Endothelial cell (in vitro differentiated cells): Measurements from ENCODE around the gene FARS2. TPM values are rescaled to one million over a fixed set of nuclear protein-coding genes. Genes with fewer than 3 reads are reported as not detected.
A peak's percentile ranks its signal among the peaks of the same experiment; 100 is the strongest.

Experiments used
- DNase-seq: peaks from one replicate; pipeline ENCODE4 v3.0.0; 2021; ENCODE audit warnings: low spot score
- H3K27ac Mint-ChIP-seq: one replicate; pipeline ENCODE4 v1.8.0; 2021; ENCODE audit warnings: mixed read lengths, inconsistent platforms; ENCODE audit not compliant: unreplicated experiment
- H3K27me3 Mint-ChIP-seq: one replicate; pipeline ENCODE4 v1.8.0; 2021; ENCODE audit warnings: mild to moderate bottlenecking, moderate library complexity, mixed read lengths, inconsistent platforms; ENCODE audit not compliant: unreplicated experiment
- H3K36me3 Mint-ChIP-seq: one replicate; pipeline ENCODE4 v1.8.0; 2021; ENCODE audit warnings: mild to moderate bottlenecking, low read depth, mixed read lengths, inconsistent platforms; ENCODE audit not compliant: unreplicated experiment
- H3K4me1 Mint-ChIP-seq: one replicate; pipeline ENCODE4 v1.8.0; 2021; ENCODE audit warnings: mild to moderate bottlenecking, mixed read lengths, inconsistent platforms; ENCODE audit not compliant: unreplicated experiment
- H3K4me3 Mint-ChIP-seq: one replicate; pipeline ENCODE4 v1.8.0; 2021; ENCODE audit warnings: mild to moderate bottlenecking, mixed read lengths, inconsistent platforms; ENCODE audit not compliant: unreplicated experiment
- H3K9me3 Mint-ChIP-seq: one replicate; pipeline ENCODE4 v1.8.0; 2021; ENCODE audit warnings: mixed read lengths, inconsistent platforms; ENCODE audit not compliant: unreplicated experiment
- total RNA-seq: library from RNA; stranded (reverse); fragmentation: NEBNext Ultra II Directional; extraction: Animal tissue kit (Norgen Biotek cat#: 25700); gene quantifications from one replicate; pipeline ENCODE4 v1.2.1, GENCODE V29; 2021; ENCODE audit not compliant: unreplicated experiment
- TF ChIP-seq, protein P1 (sequence below): fragments of 200-600 bp; sonication (generic); IDR thresholded peaks from one replicate; pipeline ENCODE4 v1.5.0; 2021; ENCODE audit warnings: antibody characterized with exemption; ENCODE audit not compliant: unreplicated experiment

Gene FARS2
- total RNA-seq, 1 donor from 2014 or later, result 17.8 TPM

DNA sequence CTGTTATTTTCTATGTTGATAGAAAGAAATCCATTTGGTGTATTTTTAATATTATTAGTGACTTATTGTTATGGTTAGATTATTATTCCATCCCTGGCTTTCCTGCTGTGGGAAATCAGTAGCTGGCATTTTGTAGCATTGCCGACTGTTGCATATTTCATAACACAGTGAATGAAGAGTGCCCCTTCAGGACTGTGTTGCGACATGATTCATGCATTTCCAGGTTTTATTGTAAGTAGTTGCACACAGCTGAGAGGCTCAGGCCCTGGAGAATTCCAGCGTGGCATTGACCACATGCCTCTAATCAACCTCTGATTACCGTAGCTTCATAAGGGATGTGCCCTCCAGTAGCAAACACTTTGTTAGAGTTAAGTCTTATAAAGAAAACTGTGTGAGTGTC, 263.9 kb downstream of the FARS2 start:
- TF ChIP-seq, protein P1, sequence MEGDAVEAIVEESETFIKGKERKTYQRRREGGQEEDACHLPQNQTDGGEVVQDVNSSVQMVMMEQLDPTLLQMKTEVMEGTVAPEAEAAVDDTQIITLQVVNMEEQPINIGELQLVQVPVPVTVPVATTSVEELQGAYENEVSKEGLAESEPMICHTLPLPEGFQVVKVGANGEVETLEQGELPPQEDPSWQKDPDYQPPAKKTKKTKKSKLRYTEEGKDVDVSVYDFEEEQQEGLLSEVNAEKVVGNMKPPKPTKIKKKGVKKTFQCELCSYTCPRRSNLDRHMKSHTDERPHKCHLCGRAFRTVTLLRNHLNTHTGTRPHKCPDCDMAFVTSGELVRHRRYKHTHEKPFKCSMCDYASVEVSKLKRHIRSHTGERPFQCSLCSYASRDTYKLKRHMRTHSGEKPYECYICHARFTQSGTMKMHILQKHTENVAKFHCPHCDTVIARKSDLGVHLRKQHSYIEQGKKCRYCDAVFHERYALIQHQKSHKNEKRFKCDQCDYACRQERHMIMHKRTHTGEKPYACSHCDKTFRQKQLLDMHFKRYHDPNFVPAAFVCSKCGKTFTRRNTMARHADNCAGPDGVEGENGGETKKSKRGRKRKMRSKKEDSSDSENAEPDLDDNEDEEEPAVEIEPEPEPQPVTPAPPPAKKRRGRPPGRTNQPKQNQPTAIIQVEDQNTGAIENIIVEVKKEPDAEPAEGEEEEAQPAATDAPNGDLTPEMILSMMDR, result no peak
- Mint-ChIP-seq H3K4me3 (no peak overlapping the region), H3K36me3 (no peaks in the 10 kb centered on the region), H3K27me3 (no peaks in the 10 kb centered on the region), H3K4me1 (peaks cover 12% of the 10 kb centered on the region), H3K9me3 (no peaks in the 10 kb centered on the region), H3K27ac (no peak overlapping the region)
- no peak for DNase-seq

DNA sequence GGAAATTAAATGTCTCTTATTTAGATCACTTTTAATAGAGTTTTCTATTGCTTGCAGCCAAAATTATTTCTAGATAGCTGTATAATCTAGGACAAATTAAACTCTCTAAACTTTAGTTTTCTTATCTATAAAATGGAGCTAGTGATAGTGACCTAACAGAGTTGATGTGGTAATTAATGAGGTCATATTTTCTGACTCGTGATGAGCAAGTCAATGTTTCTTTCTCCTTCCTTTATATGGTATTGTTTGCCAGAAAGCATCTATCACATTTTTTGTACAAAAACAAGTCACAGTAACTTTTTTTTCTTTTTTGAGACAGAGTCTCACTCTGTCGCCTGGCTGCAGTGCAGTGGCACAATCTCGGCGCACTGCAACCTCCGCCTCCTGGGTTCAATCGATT, 267.7 kb downstream of the FARS2 start:
- H3K9me3 Mint-ChIP-seq, result no peaks in the 10 kb centered on the region
- H3K27me3 Mint-ChIP-seq, result peaks cover 4% of the 10 kb centered on the region
- H3K36me3 Mint-ChIP-seq, result no peaks in the 10 kb centered on the region
- H3K27ac Mint-ChIP-seq, result no peak overlapping the region
- H3K4me3 Mint-ChIP-seq, result no peak overlapping the region
- DNase-seq, result no peak
- peaks cover 10% of the 10 kb centered on the region for H3K4me1 Mint-ChIP-seq
- TF ChIP-seq, protein P1, result no peak

- Mint-ChIP-seq H3K27ac (no peak overlapping the region), H3K36me3 (no peaks in the 10 kb centered on the region)
- DNase-seq, result no peak
Measured at GRCh38 chr6:5529733-5530132, 268.4 kb downstream of the FARS2 start.

GRCh38 chr6:5531161-5531560, 269.8 kb downstream of the FARS2 start:
- TF ChIP-seq, protein P1, result no peak
- no peak overlapping the region for H3K27ac Mint-ChIP-seq

More at GRCh38 chr6:5529733-5530132, 268.4 kb downstream of the FARS2 start:
- Mint-ChIP-seq H3K27me3 (peaks cover 7% of the 10 kb centered on the region), H3K9me3 (no peaks in the 10 kb centered on the region), H3K4me1 (peaks cover 8% of the 10 kb centered on the region), H3K4me3 (no peak overlapping the region)
- TF ChIP-seq, protein P1, result no peak

DNA sequence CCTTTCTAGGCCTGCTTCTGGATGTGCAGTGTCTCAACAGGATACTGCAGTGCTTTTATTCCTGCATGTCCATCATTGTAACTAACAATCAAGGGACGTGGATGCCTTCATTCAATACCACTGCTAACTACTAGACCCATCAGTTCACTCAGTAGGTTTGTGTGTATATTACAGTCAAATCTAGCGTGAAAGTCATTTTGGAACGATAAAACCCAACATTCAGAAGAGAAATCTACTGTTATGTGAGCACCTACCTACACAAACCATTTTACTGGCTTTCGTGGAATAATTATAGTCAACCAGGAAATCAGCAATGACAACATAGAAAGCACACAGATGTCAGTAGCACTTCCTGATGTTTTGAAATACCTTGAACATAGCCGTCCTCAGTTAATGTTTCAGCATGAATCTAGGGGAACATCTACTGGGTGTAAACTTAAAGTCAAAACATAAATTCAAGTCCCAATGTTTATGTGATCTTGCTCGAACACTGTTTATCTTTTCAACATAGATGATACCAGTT, 270.6 kb downstream of the FARS2 start:
- peak overlapping the region; percentile 14 for H3K27ac Mint-ChIP-seq
- no peak overlapping the region for H3K4me3 Mint-ChIP-seq
- DNase-seq, result no peak
- no peaks in the 10 kb centered on the region for H3K36me3 Mint-ChIP-seq
- TF ChIP-seq, protein P1, result no peak
- peaks cover 7% of the 10 kb centered on the region for H3K27me3 Mint-ChIP-seq
- H3K4me1 Mint-ChIP-seq, result peaks cover 8% of the 10 kb centered on the region
- H3K9me3 Mint-ChIP-seq, result no peaks in the 10 kb centered on the region

More at GRCh38 chr6:5531161-5531560, 269.8 kb downstream of the FARS2 start:
- Mint-ChIP-seq H3K4me1 (peaks cover 8% of the 10 kb centered on the region), H3K36me3 (no peaks in the 10 kb centered on the region), H3K9me3 (no peaks in the 10 kb centered on the region), H3K4me3 (no peak overlapping the region), H3K27me3 (peaks cover 7% of the 10 kb centered on the region)
- no peak for DNase-seq
